Activated naive CD8-positive, alpha-beta T cell treated with anti-CD3 and anti-CD28 coated beads, Interleukin-2, amount 50 U/mL, for 24 hours (primary cell): ENCODE data around the gene ATP9B.
"Not testable (repeated sequence)": the region's sequence is repeated elsewhere in the genome, so short reads cannot be mapped to it uniquely, and the experiment has no call there.

Experiments
- ATAC-seq: fragments of 150-1000 bp; cut with Tn5 transposase; one replicate; pipeline ENCODE4 v1.10.0; 2021
- DNase-seq: peaks from one replicate; pipeline ENCODE4 v3.0.0; 2021
- H3K27ac Mint-ChIP-seq: one replicate; pipeline ENCODE4 v1.8.0; 2021; ENCODE audit warnings: mild to moderate bottlenecking, mixed read lengths
- H3K27me3 Mint-ChIP-seq: one replicate; pipeline ENCODE4 v1.8.0; 2021; ENCODE audit warnings: mixed read lengths
- H3K36me3 Mint-ChIP-seq: one replicate; pipeline ENCODE4 v1.8.0; 2021; ENCODE audit warnings: low read depth, mixed read lengths
- H3K4me1 Mint-ChIP-seq: one replicate; pipeline ENCODE4 v1.8.0; 2021; ENCODE audit warnings: mixed read lengths
- H3K4me3 Mint-ChIP-seq: one replicate; pipeline ENCODE4 v1.8.0; 2021; ENCODE audit warnings: mild to moderate bottlenecking, moderate library complexity, mixed read lengths
- H3K9me3 Mint-ChIP-seq: one replicate; pipeline ENCODE4 v1.8.0; 2021; ENCODE audit warnings: mixed read lengths

ATP9B gene

DNA sequence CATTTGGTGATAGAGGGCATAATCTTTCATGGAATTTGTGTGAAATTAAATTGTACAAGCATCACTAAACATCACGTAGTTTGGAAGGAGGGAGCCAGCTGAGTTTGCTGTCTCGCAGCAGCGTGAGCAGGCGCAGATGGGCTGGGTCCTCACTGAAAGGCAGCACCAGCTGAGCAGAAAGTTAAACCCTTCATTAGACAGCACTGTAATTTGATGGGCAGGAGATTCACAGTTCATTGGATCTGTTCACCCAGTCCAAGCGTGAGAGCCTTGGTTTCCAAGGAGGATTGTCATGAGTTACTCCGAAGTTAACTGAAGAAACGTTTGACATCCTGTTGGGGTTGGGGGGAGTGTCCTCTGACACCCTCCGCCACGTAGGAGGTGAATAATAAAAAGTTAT, 236.7 kb downstream of the ATP9B start:
- no peak for DNase-seq
- Mint-ChIP-seq H3K9me3 (no peaks in the 10 kb centered on the region), H3K36me3 (peaks cover 12% of the 10 kb centered on the region)

DNA sequence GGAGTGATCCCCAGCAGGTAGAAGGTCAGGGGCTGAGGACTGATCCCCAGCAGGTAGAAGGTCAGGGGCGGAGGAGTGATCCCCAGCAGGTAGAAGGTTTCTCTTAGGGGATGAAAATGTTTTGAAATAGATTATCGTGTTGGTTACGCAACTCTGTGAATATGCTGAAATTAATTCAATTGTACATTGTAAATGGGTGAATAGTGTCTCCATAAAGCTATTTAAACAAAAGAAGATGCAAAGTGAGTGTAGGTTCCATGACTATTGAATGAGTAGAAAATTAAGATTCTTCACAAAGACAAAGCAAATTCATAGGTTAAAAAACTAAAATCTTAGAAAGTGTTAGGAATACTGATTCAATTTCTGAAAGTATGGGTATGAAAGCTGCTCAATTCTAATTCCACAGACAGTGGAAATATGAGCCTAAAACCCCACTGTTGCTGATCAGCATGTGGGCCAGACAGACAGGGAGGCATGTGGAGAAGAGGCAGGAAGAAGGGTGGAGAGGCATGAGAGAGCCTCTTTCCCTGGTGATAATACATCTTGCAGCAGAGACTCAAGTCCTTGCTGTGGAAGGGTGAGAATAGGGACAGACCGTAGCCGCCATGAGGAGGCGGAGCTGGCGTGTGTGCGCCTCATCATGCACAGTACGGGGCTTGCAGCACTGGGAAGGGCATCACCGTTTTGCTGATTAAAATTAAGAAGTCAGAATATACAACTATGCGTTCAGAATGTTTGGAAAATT, 240.6 kb downstream of the ATP9B start:
- Mint-ChIP-seq H3K27ac (no peak overlapping the region), H3K4me3 (no peak overlapping the region), H3K36me3 (peaks cover 39% of the 10 kb centered on the region), H3K9me3 (peaks cover 4% of the 10 kb centered on the region), H3K4me1 (no peaks in the 10 kb centered on the region), H3K27me3 (no peaks in the 10 kb centered on the region)
- no peak for ATAC-seq
- DNase-seq, result no peak

More for the DNA sequence above, 236.7 kb downstream of the ATP9B start:
- no peak for ATAC-seq
- Mint-ChIP-seq H3K4me3 (no peak overlapping the region), H3K4me1 (no peaks in the 10 kb centered on the region), H3K27ac (no peak overlapping the region), H3K27me3 (no peaks in the 10 kb centered on the region)

DNA sequence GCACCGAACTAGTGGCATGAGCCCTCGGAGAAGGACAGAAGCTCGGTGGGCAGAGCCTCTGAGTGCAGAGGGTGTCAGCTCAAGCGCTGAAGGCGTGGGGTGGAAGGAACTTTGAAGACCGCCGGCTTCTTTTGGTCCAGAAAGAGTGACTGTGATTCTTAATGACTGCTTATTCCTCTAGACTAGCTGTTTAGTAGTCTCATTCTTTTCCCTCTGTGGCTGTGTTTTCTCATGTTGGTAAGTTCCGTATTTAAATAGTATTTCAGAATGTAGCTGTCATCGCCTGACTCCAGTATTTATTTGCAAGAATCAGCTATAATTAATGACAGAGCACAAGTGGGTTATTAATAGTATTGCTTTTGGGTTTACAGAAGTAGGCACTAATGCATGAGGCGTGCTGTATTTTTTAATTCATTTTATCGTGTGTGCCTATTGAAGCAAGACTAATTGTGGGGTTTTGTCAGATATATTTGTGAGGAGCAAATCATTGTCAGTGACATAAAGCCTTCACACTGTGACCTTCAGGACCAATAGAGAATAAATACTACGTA, 245.7 kb downstream of the ATP9B start:
- no peak for DNase-seq
- no peak overlapping the region for H3K4me3 Mint-ChIP-seq
- H3K36me3 Mint-ChIP-seq, result peaks cover 51% of the 10 kb centered on the region
- no peaks in the 10 kb centered on the region for H3K27me3 Mint-ChIP-seq
- H3K9me3 Mint-ChIP-seq, result peaks cover 8% of the 10 kb centered on the region
- peaks cover 19% of the 10 kb centered on the region for H3K4me1 Mint-ChIP-seq
- no peak for ATAC-seq
- no peak overlapping the region for H3K27ac Mint-ChIP-seq

DNA sequence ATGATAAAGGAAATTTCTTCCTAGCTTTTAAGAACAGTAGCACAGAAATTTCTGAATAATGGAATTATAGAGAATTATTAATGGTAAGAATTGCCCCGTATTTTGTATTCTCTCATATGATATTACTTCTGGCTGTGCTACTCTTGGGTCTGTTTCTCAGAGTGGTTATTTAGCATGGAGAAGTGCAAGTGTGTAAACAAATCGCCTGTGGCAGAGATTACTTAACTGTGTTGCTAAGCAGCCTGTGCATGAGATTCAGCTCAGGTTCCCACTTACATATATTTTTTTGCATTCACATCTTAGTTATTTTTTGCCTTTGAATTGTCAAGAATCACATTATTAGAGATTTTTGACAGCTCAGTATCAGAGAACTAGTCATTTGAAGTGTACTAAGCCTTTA, 246.4 kb downstream of the ATP9B start:
- no peak for ATAC-seq
- Mint-ChIP-seq H3K9me3 (peaks cover 8% of the 10 kb centered on the region), H3K27ac (no peak overlapping the region), H3K36me3 (peaks cover 50% of the 10 kb centered on the region), H3K4me3 (no peak overlapping the region), H3K4me1 (peaks cover 19% of the 10 kb centered on the region), H3K27me3 (no peaks in the 10 kb centered on the region)
- DNase-seq, result no peak

DNA sequence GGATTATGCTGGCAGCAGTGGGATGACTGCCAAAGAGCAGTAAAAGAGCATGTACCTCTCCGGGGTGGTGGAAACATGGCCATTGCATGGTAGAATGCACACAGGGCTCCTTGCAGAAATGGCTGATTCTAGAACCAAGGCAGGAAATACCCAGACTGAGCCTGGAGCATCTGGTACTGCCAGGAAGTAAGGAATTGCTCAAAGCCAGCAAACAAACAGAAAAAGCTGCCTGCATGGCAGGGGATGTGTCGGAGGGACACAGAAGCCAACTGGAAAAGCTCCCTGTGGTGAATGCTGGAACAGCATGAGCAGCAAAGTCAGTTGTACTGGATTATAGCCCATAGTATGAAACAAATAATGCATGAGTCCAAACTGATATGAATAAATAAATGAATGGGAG, 248.5 kb downstream of the ATP9B start:
- Mint-ChIP-seq H3K27me3 (no peaks in the 10 kb centered on the region), H3K4me3 (no peak overlapping the region), H3K27ac (no peak overlapping the region), H3K9me3 (peaks cover 8% of the 10 kb centered on the region), H3K36me3 (peaks cover 40% of the 10 kb centered on the region), H3K4me1 (peaks cover 19% of the 10 kb centered on the region)
- ATAC-seq (no peak), DNase-seq (no peak)

DNA sequence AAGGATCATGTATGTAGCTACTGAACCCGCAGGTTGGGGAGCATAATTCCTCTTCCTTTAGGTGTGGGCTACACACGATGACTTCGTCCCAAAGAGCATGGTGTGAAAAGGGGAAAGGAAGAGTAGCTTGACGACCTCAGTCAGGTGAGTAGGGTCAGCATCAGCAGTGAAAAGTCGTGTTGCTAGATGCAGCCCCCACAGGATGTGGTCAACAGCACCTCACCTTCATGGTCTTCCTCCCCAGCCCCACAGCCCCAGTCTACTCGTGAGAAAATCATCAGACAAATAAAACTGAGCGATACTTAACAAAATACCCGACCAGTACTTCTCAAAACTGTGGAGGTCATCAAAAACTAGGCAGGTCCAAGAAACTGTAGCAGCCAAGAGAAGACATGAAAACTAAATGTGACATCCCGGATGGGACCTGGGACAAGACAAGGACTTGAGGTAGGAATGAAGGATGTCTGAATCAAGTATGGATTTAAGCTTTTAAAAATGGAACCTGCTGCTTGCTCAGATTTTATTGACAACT, 249.0 kb downstream of the ATP9B start:
- Mint-ChIP-seq H3K4me1 (peaks cover 19% of the 10 kb centered on the region), H3K27ac (no peak overlapping the region), H3K27me3 (no peaks in the 10 kb centered on the region), H3K36me3 (peaks cover 36% of the 10 kb centered on the region), H3K9me3 (peaks cover 5% of the 10 kb centered on the region), H3K4me3 (no peak overlapping the region)
- ATAC-seq (no peak), DNase-seq (no peak)

DNA sequence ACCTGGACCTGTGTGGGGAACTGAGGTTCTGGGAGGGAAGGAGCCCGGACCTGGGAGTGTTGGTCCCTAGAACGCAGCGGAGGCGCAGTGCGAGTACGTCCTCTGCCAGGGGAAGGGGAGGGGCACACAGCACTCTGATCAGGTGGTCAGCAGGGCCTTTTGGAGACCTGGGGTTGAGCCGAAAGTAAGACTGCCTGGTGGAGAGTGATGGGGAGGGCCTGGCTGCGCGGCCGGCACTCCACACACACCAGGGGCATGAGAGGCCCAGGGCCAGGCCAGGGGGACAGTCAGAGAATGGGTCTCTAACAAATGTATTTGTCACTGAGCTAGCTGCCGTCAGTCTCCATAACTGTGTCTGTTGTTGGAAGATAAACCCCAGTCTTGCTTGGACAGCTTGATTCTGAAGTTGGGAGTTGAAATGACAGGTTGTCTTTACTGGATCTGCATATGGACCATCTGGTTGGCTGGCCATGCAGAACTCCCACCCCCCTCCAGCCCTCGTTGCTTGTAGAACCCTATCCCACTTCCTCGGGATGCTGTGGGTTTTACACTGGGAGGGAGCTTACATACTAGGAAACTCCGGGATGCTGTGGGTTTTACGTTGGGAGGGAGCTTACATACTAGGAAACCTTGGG, 251.1 kb downstream of the ATP9B start:
- Mint-ChIP-seq H3K27ac (no peak overlapping the region), H3K4me1 (peaks cover 19% of the 10 kb centered on the region), H3K27me3 (no peaks in the 10 kb centered on the region), H3K9me3 (peaks cover 5% of the 10 kb centered on the region), H3K4me3 (no peak overlapping the region), H3K36me3 (peaks cover 26% of the 10 kb centered on the region)
- DNase-seq (no peak), ATAC-seq (no peak)

DNA sequence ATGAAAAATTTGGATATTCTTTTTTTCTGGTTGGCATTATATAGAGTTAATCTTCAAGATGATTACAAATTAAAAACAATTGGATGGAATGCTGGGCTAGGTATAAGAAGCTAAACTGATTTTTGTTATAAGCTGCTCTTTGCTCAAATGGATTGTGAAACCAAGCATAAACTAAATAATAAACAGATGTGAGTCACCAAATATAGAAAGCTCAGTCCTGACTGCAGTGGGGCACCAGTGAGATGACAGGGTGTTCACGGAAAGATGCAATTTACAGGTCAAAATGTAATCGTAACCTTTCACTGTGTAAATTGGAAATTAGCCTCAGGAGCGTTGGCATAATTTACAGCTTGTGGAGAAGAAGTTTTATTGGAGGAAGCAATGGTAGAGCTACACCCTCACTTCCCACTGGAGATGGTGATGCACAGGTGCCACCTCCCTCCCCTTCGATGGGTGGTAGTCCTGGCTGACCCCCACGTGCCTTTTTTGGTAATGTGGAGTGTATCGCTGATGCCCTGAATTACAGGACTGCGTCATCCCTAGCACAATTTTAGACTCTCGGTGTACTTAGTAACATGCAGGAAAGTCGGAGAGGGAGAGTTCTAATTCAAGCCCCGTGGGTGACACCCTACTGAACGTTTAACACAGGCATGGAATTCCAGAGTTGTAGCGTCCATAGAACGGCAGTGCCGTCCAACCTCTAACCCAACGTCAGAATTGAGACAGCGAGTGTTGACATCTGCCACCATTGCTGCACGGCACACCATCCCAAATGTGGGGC, 252.6 kb downstream of the ATP9B start:
- no peaks in the 10 kb centered on the region for H3K9me3 Mint-ChIP-seq
- peaks cover 13% of the 10 kb centered on the region for H3K36me3 Mint-ChIP-seq
- peaks cover 19% of the 10 kb centered on the region for H3K4me1 Mint-ChIP-seq
- DNase-seq, result no peak
- no peaks in the 10 kb centered on the region for H3K27me3 Mint-ChIP-seq
- H3K27ac Mint-ChIP-seq, result no peak overlapping the region
- H3K4me3 Mint-ChIP-seq, result no peak overlapping the region
- no peak for ATAC-seq

DNA sequence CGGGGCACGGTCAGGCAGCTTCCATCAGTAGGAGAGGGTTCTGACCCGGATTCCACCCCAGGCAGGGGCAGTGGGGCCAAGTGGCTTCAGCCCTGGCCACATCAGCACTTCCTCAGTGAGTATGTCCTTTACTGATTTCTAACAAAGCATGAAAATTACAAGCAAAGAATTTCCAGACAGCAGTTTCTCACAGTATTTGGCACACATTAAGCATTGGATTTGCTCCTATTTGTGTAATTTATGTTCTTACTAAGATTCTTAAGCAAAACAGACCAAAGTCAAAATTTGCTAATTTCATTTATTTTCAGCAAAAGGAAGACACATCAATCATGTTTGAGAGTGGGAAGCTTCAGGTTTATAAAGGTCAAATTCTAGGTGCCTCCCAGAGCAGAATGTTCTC, 253.2 kb downstream of the ATP9B start:
- ATAC-seq, result no peak
- Mint-ChIP-seq H3K27ac (no peak overlapping the region), H3K27me3 (no peaks in the 10 kb centered on the region), H3K36me3 (peaks cover 15% of the 10 kb centered on the region), H3K9me3 (peaks cover 3% of the 10 kb centered on the region), H3K4me1 (peaks cover 19% of the 10 kb centered on the region), H3K4me3 (no peak overlapping the region)
- no peak for DNase-seq

DNA sequence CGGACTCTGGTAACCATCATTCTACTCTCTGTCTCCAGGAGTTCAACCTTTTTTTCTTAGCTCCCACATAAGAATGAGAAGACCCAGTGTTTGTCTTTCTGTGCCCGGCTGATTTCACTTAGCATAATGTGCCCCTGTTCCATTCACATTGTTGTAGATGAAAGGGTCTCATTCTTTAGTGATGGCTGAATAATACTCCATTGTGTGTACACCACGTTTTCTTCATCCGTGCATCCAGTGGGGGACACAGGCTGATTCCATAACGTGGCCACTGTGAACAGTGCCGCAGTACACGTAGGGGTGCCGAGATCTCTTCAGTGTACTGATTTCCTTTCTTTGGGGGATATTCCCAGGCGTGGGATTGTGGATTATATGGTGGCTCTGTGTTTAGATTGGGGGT, 254.3 kb downstream of the ATP9B start:
- H3K36me3 Mint-ChIP-seq, result peaks cover 12% of the 10 kb centered on the region
- DNase-seq (no peak), ATAC-seq (no peak)
- H3K4me3 Mint-ChIP-seq, result no peak overlapping the region
- H3K27ac Mint-ChIP-seq, result no peak overlapping the region
- H3K4me1 Mint-ChIP-seq, result peaks cover 11% of the 10 kb centered on the region
- no peaks in the 10 kb centered on the region for H3K27me3 Mint-ChIP-seq
- peaks cover 3% of the 10 kb centered on the region for H3K9me3 Mint-ChIP-seq

DNA sequence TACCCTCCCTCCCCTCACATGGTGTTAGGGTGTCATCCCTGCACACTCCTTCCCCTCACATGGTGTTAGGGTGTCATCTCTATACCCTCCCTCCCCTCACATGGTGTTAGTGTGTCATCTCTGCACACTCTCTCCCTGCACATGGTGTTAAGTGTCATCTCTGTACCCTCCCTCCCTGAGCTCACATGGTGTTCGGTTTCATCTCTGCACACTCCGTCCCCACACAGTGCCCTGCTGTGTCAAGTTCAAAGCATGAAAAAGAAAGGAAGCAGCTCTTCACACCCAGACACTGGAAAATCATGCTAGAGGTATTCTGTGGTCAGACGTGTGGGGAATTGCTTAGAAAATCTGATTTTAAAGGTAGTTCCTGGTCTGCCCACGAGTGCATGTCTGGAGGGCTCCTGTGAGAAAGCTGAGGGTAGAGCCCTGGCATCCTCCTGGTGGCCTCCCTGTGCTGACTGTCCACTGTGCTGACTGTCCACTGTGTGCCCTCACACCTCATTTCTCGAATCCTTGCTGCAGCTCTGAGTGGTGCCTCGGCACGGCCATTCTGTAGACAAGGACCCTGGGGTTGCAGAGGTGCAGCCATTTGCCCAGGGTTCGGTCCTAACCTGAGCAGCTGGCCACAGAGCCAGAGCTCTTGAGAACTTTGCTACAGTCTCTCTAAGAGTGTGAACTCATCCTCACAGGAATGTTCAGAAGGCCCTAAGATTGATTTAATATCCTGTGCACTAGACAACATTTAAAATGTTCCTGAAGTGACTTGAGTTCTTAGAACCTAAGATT, 257.4 kb downstream of the ATP9B start:
- ATAC-seq (peak; percentile 69), DNase-seq (no peak)
- Mint-ChIP-seq H3K27me3 (no peaks in the 10 kb centered on the region), H3K9me3 (peaks cover 3% of the 10 kb centered on the region), H3K4me1 (peaks cover 10% of the 10 kb centered on the region), H3K4me3 (peak overlapping the region; percentile 39), H3K27ac (peak overlapping the region; percentile 55), H3K36me3 (peaks cover 17% of the 10 kb centered on the region)

DNA sequence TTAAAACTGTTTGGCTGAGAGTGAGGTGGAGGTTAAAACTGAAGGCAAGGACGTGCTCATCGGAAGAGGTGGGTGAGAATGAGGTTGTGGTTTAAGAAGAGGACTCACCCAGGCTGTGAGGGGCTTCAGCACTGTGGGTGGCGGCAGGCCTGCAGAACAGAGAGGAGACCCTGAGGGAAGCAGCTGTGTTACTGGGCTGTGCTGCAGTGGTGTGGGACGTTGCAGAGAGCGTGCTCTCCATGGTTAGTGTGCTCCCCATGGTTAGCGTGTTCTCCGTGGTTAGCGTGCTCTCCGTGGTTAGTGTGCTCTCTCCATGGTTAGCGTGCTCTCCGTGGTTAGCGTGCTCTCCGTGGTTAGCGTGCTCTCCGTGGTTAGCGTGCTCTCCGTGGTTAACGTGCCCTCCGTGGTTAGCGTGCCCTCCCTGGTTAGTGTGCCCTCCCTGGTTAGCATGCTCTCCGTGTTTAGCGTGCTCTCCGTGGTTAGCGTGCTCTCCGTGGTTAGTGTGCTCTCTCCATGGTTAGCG, 258.1 kb downstream of the ATP9B start:
- Mint-ChIP-seq H3K36me3 (peaks cover 13% of the 10 kb centered on the region), H3K4me1 (peaks cover 10% of the 10 kb centered on the region), H3K27ac (peak overlapping the region; percentile 55), H3K4me3 (peak overlapping the region; percentile 39), H3K9me3 (peaks cover 3% of the 10 kb centered on the region), H3K27me3 (no peaks in the 10 kb centered on the region)
- peak; percentile 66 for ATAC-seq
- DNase-seq, result no peak

DNA sequence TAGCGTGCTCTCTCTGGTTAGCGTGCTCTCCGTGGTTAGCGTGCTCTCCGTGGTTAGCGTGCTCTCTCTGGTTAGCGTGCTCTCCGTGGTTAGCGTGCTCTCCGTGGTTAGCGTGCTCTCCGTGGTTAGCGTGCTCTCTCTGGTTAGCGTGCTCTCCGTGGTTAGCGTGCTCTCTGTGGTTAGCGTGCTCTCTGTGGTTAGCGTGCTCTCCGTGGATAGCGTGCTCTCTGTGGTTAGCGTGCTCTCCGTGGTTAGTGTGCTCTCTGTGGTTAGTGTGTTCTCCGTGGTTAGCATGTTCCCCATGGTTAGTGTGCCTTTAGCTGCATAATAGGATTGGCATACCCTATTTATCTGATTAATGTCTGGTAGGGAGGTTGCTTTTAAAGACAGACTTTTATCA, 258.7 kb downstream of the ATP9B start:
- H3K9me3 Mint-ChIP-seq, H3K27me3 Mint-ChIP-seq, ATAC-seq, DNase-seq: not testable (repeated sequence)
- Mint-ChIP-seq H3K27ac (peak overlapping the region; percentile 79), H3K4me1 (peaks cover 10% of the 10 kb centered on the region), H3K36me3 (peaks cover 13% of the 10 kb centered on the region), H3K4me3 (peak overlapping the region; percentile 38)

DNA sequence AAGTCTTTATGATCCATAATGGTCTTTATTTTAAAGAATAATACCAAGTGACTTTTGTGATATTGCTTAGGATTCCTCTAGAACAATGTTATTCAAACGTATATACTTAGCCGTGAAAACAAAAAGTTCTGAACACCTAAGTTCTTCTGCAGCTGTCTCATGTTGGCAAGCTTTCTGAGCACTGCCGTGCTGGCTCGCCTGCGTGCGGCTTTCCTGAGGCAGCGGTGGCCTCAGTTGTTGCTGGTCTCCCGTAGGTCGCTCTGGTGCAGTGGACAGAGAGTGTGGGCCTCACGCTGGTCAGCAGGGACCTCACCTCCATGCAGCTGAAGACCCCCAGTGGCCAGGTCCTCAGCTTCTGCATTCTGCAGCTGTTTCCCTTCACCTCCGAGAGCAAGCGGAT, 259.7 kb downstream of the ATP9B start:
- Mint-ChIP-seq H3K4me1 (peaks cover 10% of the 10 kb centered on the region), H3K9me3 (peaks cover 3% of the 10 kb centered on the region), H3K36me3 (peaks cover 13% of the 10 kb centered on the region), H3K27me3 (no peaks in the 10 kb centered on the region), H3K27ac (no peak overlapping the region), H3K4me3 (no peak overlapping the region)
- no peak for ATAC-seq
- no peak for DNase-seq
